ENCODE data around the gene LRRC14B.

DNA sequence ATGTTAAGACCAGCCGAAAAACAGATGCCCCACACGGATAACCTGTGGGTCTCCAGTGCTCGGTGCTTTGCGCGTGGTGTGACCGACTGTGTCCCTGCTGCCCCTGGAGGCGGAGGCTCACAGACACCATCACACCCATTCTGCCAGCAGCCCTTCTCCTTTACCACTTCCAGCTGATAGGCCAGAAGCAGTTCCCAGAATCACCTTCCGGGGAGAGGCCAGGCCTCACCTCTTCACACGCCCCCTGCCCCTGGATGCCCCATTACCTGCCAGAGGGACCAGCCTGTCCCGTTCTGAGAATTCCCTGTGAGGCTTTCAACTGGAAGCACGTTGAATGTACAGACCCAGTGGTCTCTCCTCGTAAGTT, 21.6 kb upstream of the LRRC14B start:
- TF ChIP-seq, protein P1, sequence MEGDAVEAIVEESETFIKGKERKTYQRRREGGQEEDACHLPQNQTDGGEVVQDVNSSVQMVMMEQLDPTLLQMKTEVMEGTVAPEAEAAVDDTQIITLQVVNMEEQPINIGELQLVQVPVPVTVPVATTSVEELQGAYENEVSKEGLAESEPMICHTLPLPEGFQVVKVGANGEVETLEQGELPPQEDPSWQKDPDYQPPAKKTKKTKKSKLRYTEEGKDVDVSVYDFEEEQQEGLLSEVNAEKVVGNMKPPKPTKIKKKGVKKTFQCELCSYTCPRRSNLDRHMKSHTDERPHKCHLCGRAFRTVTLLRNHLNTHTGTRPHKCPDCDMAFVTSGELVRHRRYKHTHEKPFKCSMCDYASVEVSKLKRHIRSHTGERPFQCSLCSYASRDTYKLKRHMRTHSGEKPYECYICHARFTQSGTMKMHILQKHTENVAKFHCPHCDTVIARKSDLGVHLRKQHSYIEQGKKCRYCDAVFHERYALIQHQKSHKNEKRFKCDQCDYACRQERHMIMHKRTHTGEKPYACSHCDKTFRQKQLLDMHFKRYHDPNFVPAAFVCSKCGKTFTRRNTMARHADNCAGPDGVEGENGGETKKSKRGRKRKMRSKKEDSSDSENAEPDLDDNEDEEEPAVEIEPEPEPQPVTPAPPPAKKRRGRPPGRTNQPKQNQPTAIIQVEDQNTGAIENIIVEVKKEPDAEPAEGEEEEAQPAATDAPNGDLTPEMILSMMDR (conservative IDR thresholded peaks at IDR 0.05): no peak
- no peak for TF ChIP-seq ZFX (IDR thresholded peaks at IDR 0.05)

All from C4-2B (cell line).